DMS153 treated with DMSO at 0.1 percent for 48 hours (cell line): ENCODE measurements around the gene PTEN.
"Not testable (repeated sequence)": the region's sequence is repeated elsewhere in the genome, so short reads cannot be mapped to it uniquely, and the experiment has no call there.

Experiments
- DNase-seq: peaks from one replicate; lab custom pipeline; 2025; ENCODE audit not compliant: unreplicated experiment; lab: John Stamatoyannopoulos, UW

PTEN gene

GRCh38 chr10:87863053-87863943 is at the start of gene PTEN, which contains the start of gene KLLN:
Gene PTEN, plus strand, starts transcription at chr10:87863625. Its CDS starts 845 bp downstream, at chr10:87864470.
Gene KLLN, minus strand, starts transcription at chr10:87863533. Its CDS starts 1,046 bp downstream, at chr10:87862487.
- DNase-seq: peak; percentile 90

GRCh38 chr10:87816163-87816897 is 47.1 kb upstream of the PTEN start:
- DNase-seq: no peak

DNA sequence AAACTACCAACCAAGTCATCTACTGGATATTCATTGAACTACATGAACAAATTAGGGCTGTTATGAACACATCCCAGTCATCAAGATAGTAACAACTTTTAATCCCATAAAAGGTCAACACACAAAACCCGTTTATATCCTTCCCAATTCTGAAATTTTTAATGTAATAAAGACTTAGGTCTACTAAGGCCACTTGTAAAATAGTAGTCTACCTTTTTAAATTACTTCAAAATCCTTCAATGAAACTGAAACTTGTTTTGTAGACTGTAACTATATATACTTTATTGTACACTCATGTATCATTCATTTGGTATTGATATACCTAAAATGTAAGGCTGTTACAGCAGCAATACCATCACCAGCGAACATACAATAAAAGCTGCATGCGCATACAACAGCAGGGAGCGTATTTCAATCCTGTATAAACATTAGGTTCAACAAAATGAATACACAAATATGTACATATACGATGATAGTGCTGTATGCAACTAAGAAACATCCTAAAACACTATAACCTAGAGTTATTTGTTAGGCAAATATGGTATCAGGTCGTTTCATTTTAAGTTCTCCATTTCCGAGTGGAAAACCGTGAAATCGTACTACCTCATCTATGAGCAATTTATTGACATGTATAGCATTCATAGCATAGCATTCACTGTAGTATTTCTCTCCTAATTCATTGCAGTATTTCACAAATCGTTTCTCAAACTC is 46.4 kb upstream of the PTEN start:
- no peak for DNase-seq

GRCh38 chr10:87817609-87818504 is 45.6 kb upstream of the PTEN start, which contains the start of gene ATAD1:
Gene ATAD1, minus strand, starts transcription at chr10:87818226. Its CDS starts 3,627 bp downstream, at chr10:87814599.
- DNase-seq: peak; percentile 83

- peak; percentile 41 for DNase-seq
These were observed 44.7 kb upstream of the PTEN start for GRCh38 chr10:87818505-87819288.

DNA sequence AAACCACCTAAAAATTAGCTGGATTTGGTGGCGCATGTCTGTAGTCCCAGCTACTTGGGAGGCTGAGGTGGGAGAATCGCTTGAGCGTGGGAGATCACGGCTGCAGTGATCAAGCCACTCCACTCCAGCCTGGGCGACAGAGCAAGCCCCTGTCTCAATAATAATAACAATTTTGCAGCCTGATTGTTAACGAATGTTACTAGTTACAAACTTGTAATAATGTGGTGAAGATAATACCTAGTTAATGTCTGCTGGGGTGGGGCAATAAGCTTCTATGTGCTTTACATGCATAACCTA is 44.2 kb upstream of the PTEN start:
- DNase-seq: no peak

DNA sequence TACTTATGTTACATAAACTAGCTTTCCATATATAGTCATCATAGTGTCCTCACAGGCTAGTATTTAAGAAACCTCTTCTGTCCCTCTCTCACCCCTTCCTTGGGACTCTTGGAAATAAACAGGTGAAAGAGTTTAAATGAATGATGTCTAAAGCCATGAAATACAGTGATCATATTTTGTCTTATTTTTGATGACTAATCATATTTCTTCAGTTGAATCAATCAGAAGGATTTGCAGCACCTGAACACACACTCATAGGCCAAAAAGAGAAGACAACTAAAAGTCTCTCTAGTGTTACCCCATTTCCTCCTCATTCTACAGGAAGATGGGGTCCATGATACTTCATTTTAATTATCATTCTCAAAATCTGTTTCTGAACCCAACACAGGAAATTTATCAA is 36.8 kb upstream of the PTEN start:
- no peak for DNase-seq

DNA sequence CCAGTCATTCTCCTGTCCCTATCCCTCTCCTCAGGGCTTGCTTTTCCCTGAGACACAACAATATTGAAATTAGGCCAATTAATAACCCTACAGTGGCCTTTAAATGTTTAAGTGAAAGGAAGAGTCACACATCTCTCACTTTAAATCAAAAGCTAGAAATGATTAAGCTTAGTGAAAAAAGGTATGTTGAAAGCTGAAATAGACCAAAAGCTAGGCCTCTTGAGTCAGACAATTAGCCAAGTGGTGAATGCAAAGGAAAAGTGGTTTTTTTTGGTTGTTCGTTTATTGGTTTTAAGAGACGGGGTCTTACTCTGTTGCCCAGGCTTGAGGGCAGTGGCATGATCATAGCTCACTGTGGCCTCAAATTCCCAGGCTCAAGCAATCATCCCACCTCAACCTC is 35.7 kb upstream of the PTEN start:
- DNase-seq: no peak

- DNase-seq: not testable (repeated sequence)
These were observed 34.4 kb upstream of the PTEN start for GRCh38 chr10:87829051-87829450.

- DNase-seq: no peak
These were observed 33.3 kb upstream of the PTEN start for GRCh38 chr10:87829986-87830729.

- no peak for DNase-seq
These were observed 27.3 kb upstream of the PTEN start for GRCh38 chr10:87836098-87836497.

GRCh38 chr10:87837445-87837844 is 26.0 kb upstream of the PTEN start:
- DNase-seq: no peak

DNA sequence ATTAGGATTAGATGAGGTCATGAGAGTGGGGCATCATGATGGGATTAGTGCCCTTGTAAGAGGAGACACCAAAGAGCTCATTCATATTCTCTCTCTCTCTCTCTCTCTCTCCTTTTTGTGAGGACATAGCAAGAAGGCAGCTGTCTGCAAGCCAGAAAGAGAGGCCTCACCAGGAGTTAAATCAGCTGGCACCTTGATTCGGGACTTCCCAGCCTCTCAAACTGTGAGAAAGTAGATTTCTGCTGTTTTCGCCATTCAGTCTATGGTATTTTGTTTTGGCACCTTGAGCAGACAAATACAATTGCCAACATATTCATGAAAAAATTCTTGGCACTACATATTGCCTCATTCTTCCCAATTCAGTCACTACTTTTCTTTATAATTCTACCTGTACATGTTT is 24.8 kb upstream of the PTEN start:
- no peak for DNase-seq

GRCh38 chr10:87841186-87841585 is 22.2 kb upstream of the PTEN start:
- DNase-seq: no peak

GRCh38 chr10:87842220-87842641 is 21.2 kb upstream of the PTEN start:
- DNase-seq: no peak

DNA sequence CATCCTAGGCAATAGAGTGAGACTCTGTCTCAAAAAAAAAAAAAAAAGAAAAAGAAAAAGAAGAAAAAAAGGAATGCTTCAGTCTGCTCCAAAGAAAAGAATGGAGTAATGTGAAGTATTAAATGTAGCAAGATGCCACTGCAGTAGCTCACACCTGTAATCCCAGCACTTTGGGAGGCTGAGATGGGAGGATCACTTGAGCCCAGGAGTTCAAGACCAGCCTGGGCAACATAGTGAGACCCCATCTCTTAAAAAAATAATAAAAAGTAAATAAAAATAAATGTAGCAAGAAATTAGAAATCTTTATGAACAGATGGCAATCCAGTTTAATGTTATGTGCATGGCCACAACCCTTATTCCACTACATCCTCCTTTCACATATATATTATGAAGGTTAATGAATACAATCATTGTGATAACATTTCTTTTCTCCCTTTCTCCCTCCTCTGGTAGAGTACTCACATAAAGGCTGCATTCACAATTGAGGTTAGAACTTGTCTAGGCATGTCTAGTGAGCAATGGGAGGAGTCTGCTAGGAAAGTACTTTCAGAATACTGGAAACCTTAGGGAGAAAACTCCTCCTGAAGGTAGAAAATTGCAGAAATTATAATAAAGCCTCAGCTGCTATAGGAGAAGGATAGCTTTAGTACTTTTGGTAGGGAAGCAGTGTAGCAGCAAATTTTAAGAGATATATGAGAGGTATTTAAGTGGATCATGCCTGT is 20.5 kb upstream of the PTEN start:
- no peak for DNase-seq

DNA sequence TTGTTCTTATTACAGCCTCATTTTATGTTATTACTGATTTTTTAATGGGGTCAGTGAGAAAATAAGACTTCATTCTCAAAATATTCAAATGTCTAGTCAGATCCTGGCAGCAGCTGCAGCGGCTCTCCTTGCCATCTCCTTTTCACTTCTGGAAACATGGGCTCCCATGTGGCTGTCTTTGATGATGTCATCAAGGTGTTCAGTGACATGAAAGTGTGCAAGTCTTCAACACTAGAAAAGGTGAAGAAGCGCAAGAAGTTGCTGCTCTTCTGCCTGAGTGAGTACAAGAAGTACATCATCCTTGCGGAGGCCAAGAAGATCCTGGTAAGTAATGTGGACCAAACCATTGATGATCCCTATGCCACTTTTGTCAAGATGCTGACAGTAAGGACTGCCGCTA is 19.7 kb upstream of the PTEN start:
- DNase-seq: no peak

DNA sequence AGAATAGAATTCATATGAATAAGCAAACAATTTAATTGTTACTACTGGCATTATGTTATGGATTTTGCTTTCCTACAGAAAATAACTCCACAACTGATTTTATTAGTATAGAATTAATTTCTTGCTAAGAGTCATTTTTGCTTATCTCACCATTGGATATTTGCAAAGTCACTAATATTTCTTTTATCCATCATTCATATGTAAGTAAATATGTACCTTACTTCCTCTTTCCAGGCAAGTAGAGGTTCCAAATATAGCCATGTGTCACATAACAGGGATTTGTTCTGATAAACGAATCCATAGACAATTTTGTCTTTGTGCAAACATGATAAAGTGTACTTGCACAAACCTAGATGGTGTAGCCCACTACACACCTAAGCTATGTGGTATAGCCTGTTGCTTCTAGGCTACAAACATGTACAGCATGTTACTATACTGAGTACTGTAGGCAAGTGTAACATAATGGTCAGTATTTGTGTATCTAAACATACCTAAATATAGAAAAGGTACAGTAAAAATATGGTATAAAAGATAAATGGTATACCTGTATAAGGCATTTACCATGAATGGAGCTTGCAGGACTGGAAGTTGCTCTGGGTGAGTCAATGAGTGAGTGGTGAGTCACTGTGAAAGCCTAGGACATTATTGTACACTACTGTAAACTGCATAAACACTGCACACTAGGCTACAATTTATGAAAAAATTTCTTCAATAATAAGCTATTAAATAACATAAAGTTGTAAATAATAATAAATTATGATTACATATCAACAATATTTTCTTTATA is 18.4 kb upstream of the PTEN start:
- DNase-seq: no peak
